HepG2 (cell line): Measurements from ENCODE around the gene BCL2L11. TPM values are rescaled to one million over a fixed set of nuclear protein-coding genes. Genes with fewer than 3 reads are reported as not detected.

Experiments used
- BCL3 ChIP-seq: sonication (generic); formaldehyde crosslinking; IDR thresholded peaks from 2 replicates; pipeline ENCODE4 v1.5.1; 2020; ENCODE audit warnings: mild to moderate bottlenecking, missing genetic modification reagents, moderate library complexity
- BRD4 ChIP-seq: sonication (generic); formaldehyde crosslinking; IDR thresholded peaks from 2 replicates; pipeline ENCODE4 v1.4.0; 2020; ENCODE audit warnings: missing genetic modification reagents
- HDAC1 ChIP-seq: sonication (generic); formaldehyde crosslinking; IDR thresholded peaks from 2 replicates; pipeline ENCODE4 v1.5.1; 2020; ENCODE audit warnings: mild to moderate bottlenecking, missing genetic modification reagents
- HMG20A ChIP-seq: IDR thresholded peaks from 2 replicates; pipeline ENCODE4 v1.6.1; 2016; ENCODE audit warnings: borderline replicate concordance
- ISX ChIP-seq: sonication (generic); formaldehyde crosslinking; conservative IDR thresholded peaks from 2 replicates; pipeline ENCODE4 v1.5.0; 2020; ENCODE audit warnings: missing genetic modification reagents
- LBX2 ChIP-seq: sonication (generic); formaldehyde crosslinking; IDR thresholded peaks from 2 replicates; pipeline ENCODE4 v1.5.0; 2020; ENCODE audit warnings: missing genetic modification reagents, mild to moderate bottlenecking, borderline replicate concordance
- MAFG ChIP-seq: sonication (generic); formaldehyde crosslinking; IDR thresholded peaks from 2 replicates; pipeline ENCODE4 v1.5.1; 2020; ENCODE audit warnings: mild to moderate bottlenecking, missing genetic modification reagents
- NFIB ChIP-seq: sonication (generic); formaldehyde crosslinking; IDR thresholded peaks from 2 replicates; pipeline ENCODE4 v1.9.0; 2021; ENCODE audit warnings: missing genetic modification reagents, mild to moderate bottlenecking, borderline replicate concordance
- NFRKB ChIP-seq: fragments of 450-650 bp; IDR thresholded peaks from 2 replicates; pipeline ENCODE4 v1.6.1; 2017
- NKX3-1 ChIP-seq: sonication (generic); formaldehyde crosslinking; IDR thresholded peaks from 2 replicates; pipeline ENCODE4 v1.5.0; 2020; ENCODE audit warnings: missing genetic modification reagents
- PRDM4 ChIP-seq: sonication (generic); formaldehyde crosslinking; IDR thresholded peaks from 2 replicates; pipeline ENCODE4 v1.9.0; 2021; ENCODE audit warnings: missing genetic modification reagents, borderline replicate concordance
- RBAK ChIP-seq: sonication (generic); formaldehyde crosslinking; IDR thresholded peaks from 2 replicates; pipeline ENCODE4 v1.5.1; 2020; ENCODE audit warnings: mild to moderate bottlenecking, missing genetic modification reagents
- RFX5 ChIP-seq: IDR thresholded peaks from 2 replicates; pipeline ENCODE4 v1.6.1; 2011; ENCODE audit warnings: low read depth, low read length, improper control_type of control experiment
- RXRA ChIP-seq: sonication (generic); formaldehyde crosslinking; IDR thresholded peaks from 2 replicates; pipeline ENCODE4 v1.5.1; 2020; ENCODE audit warnings: missing genetic modification reagents
- SETDB1 ChIP-seq: sonication (generic); formaldehyde crosslinking; IDR thresholded peaks from 2 replicates; pipeline ENCODE4 v1.5.1; 2020; ENCODE audit warnings: missing genetic modification reagents, mild to moderate bottlenecking, borderline replicate concordance
- THYN1 ChIP-seq: sonication (generic); formaldehyde crosslinking; IDR thresholded peaks from 2 replicates; pipeline ENCODE4 v1.8.1; 2023; ENCODE audit warnings: low read depth, mild to moderate bottlenecking, moderate library complexity, missing genetic modification reagents, borderline replicate concordance
- ZEB1 ChIP-seq: IDR thresholded peaks from 2 replicates; pipeline ENCODE4 v1.6.1; 2012; ENCODE audit warnings: mild to moderate bottlenecking, low read depth, inconsistent platforms; ENCODE audit not compliant: insufficient replicate concordance
- ZFP36L1 ChIP-seq: sonication (generic); formaldehyde crosslinking; IDR thresholded peaks from 2 replicates; pipeline ENCODE4 v1.8.0; 2022; ENCODE audit warnings: mild to moderate bottlenecking, missing genetic modification reagents, moderate library complexity
- ZNF224 ChIP-seq: sonication (generic); formaldehyde crosslinking; IDR thresholded peaks from 2 replicates; pipeline ENCODE4 v1.5.0; 2020; ENCODE audit warnings: mild to moderate bottlenecking, missing genetic modification reagents
- ZNF251 ChIP-seq: sonication (generic); formaldehyde crosslinking; IDR thresholded peaks from 2 replicates; pipeline ENCODE4 v1.9.0; 2021; ENCODE audit warnings: mild to moderate bottlenecking, missing genetic modification reagents
- ZNF333 ChIP-seq: sonication (generic); formaldehyde crosslinking; IDR thresholded peaks from 2 replicates; pipeline ENCODE4 v1.4.0; 2020; ENCODE audit warnings: mild to moderate bottlenecking, missing genetic modification reagents, borderline replicate concordance
- ZNF484 ChIP-seq: sonication (generic); formaldehyde crosslinking; IDR thresholded peaks from 2 replicates; pipeline ENCODE4 v1.5.1; 2020; ENCODE audit warnings: mild to moderate bottlenecking, low read depth, missing genetic modification reagents, borderline replicate concordance
- ZNF589 ChIP-seq: sonication (generic); formaldehyde crosslinking; conservative IDR thresholded peaks from 2 replicates; pipeline ENCODE4 v1.8.0; 2022; ENCODE audit warnings: mild to moderate bottlenecking, moderate library complexity, missing genetic modification reagents
- ZNF607 ChIP-seq: sonication (generic); formaldehyde crosslinking; IDR thresholded peaks from 2 replicates; pipeline ENCODE4 v1.5.1; 2020; ENCODE audit warnings: missing genetic modification reagents, mild to moderate bottlenecking, borderline replicate concordance
- ZNF768 ChIP-seq: sonication (generic); formaldehyde crosslinking; IDR thresholded peaks from 2 replicates; pipeline ENCODE4 v1.4.0; 2020; ENCODE audit warnings: missing genetic modification reagents
- ZNF784 ChIP-seq: sonication (generic); formaldehyde crosslinking; IDR thresholded peaks from 2 replicates; pipeline ENCODE4 v1.5.1; 2020; ENCODE audit warnings: missing genetic modification reagents, mild to moderate bottlenecking, borderline replicate concordance
- ZNF883 ChIP-seq: sonication (generic); formaldehyde crosslinking; IDR thresholded peaks from 2 replicates; pipeline ENCODE4 v1.5.1; 2020; ENCODE audit warnings: mild to moderate bottlenecking, missing genetic modification reagents; ENCODE audit errors: not compliant biosample characterization
- polyA plus RNA-seq, 8 experiments: library from polyadenylated mRNA; depleted of rRNA in 3 of 8; stranded (reverse) in 7 of 8; unstranded in 1 of 8; fragments of >200 nt; fragmentation: Illumina TruSeq in 4 of 8; extraction: Trizol in 4 of 8; gene quantifications; 2 replicates each; pipeline versions ENCODE4 v1.2.1 to v1.2.3, GENCODE V29; 2011 to 2016; ENCODE audit warnings: low read depth in 4 of 8, missing spikeins in 1 of 8, mixed read lengths in 1 of 8; ENCODE audit not compliant: insufficient read depth in 1 of 8
- total RNA-seq, 5 experiments: library from RNA; depleted of rRNA; stranded (reverse); fragments of >200 nt; fragmentation: Illumina TruSeq; extraction: Trizol; gene quantifications; 2 replicates each; pipeline ENCODE4 v1.2.3, GENCODE V29; 2016; ENCODE audit warnings: low read depth in 1 of 5

BCL2L11 gene
- total and polyA plus RNA-seq, 2 of the 13 experiments (the other 11 are each of a cell fraction or from before 2014, with no cell fraction given), result 6.1 to 9.7 TPM

- TF ChIP-seq ZNF784 (no peak), ZNF589 (CRISPR knock-in tag) (no peak), ZNF607 (CRISPR knock-in tag) (no peak), THYN1 (no peak), ZNF333 (CRISPR knock-in tag) (0 out of 2 replicates have a peak, but pooled peaks have one; percentile 47), BRD4 (CRISPR knock-in tag) (no peak), PRDM4 (no peak), ZEB1 (no peak), HMG20A (CRISPR knock-in tag) (peak; percentile 51; the same call in 1 of the 2 replicates), NKX3-1 (CRISPR knock-in tag) (no peak), ZNF883 (CRISPR knock-in tag) (no peak), BCL3 (CRISPR knock-in tag) (no peak; the same call in 1 of the 2 replicates), MAFG (CRISPR knock-in tag) (no peak), HDAC1 (CRISPR knock-in tag) (peak; percentile 60; the same call in 1 of the 2 replicates), ZNF484 (no peak), RFX5 (no peak), RXRA (CRISPR knock-in tag) (peak; percentile 82), LBX2 (no peak), NFIB (CRISPR knock-in tag) (no peak), ISX (CRISPR knock-in tag) (no peak), RBAK (CRISPR knock-in tag) (peak; percentile 44; the same call in 1 of the 2 replicates), ZNF251 (no peak), NFRKB (no peak), ZNF224 (CRISPR knock-in tag) (0 out of 2 replicates have a peak, but pooled peaks have one; percentile 21), ZNF768 (no peak), ZFP36L1 (CRISPR knock-in tag) (no peak), SETDB1 (no peak)
Observed at GRCh38 chr2:111178730-111179405, 58.2 kb downstream of the BCL2L11 start (continued).
